Fibroblast of the aortic adventitia (primary cell): ENCODE measurements around the gene ITGA1. TPM values are rescaled to one million over a fixed set of nuclear protein-coding genes. Genes with fewer than 3 reads are reported as not detected.

ENCODE experiments used
- DNase-seq: peaks from one replicate; pipeline ENCODE4 v3.0.0-alpha.2; 2010; ENCODE audit warnings: low read depth
- H3K4me3 ChIP-seq: 2 replicates; pipeline ENCODE4 v1.5.1; 2011; ENCODE audit warnings: low read depth, mild to moderate bottlenecking, control low read depth, low read length, moderate library complexity
- CTCF ChIP-seq: IDR thresholded peaks from 2 replicates; pipeline ENCODE4 v1.5.1; 2011; ENCODE audit warnings: mild to moderate bottlenecking, low read length, control low read depth, inconsistent platforms; ENCODE audit not compliant: insufficient read depth
- total RNA-seq: library from RNA; depleted of rRNA; stranded (reverse); fragments of >200 nt; gene quantifications from 2 replicates; pipeline ENCODE4 v1.2.3, GENCODE V29; 2012; ENCODE audit warnings: low replicate concordance

ITGA1 gene
- total RNA-seq, 1 donor: 4.2 TPM

DNA sequence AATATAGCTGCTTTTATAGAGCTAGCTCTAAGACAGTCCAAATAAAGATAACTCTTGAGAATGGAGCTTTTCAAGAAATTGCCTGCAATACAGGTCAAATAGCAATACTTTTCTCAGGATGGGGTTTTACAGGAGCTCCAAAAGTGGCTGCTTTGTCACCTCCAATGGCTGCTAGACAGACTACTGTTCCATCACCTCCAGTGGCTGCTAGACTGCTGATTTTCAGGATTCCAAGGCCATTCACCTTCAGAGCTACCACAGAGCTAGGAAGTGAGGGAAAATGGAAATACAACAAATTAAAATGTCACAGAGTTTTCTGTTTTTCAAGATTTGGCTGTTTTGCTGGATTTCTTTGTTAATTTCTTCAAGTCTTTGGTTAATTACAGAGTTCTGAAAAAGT lies 8.5 kb upstream of the ITGA1 start:
- no peak for TF ChIP-seq CTCF
- no peak overlapping the region for H3K4me3 ChIP-seq
- no peak for DNase-seq

GRCh38 chr5:52783226-52783959 lies 4.3 kb upstream of the ITGA1 start:
- no peak for TF ChIP-seq CTCF
- DNase-seq: no peak
- H3K4me3 ChIP-seq: no peak overlapping the region

GRCh38 chr5:52784737-52785136 lies 3.0 kb upstream of the ITGA1 start:
- DNase-seq: no peak
- TF ChIP-seq CTCF: no peak
- H3K4me3 ChIP-seq: no peak overlapping the region

DNA sequence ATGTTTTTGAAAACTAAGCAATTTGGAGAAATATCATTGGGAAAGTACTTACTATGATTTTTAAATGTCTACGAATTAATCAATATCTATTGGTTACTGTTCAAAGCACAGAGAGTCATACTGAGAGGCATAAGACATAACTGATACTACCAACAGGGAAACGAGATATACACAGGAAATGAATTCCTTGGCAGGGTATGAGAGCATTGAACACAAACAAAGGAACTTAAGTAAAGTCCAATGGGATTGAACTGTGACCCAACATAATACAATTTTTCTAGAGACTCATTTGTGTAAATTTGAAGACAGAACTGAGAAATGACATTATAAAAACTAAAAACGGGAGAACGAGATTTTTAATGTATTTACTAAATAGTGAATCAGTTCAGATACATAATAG lies 1.3 kb upstream of the ITGA1 start:
- DNase-seq: no peak
- TF ChIP-seq CTCF: no peak
- no peak overlapping the region for H3K4me3 ChIP-seq

- H3K4me3 ChIP-seq: peak overlapping the region; percentile 78
- peak; percentile 33 for TF ChIP-seq CTCF
- peak; percentile 35 for DNase-seq
Observed at GRCh38 chr5:52786949-52787599, 642 bp upstream of the ITGA1 start.

GRCh38 chr5:52788505-52788821 lies 747 bp downstream of the ITGA1 start:
- no peak for DNase-seq

More at GRCh38 chr5:52788505-52788821, 747 bp downstream of the ITGA1 start:
- H3K4me3 ChIP-seq: peak overlapping the region; percentile 78
- TF ChIP-seq CTCF: no peak
